Ascending aorta (tissue), 2 donors: ENCODE measurements around the gene ACP7. TPM values are rescaled to one million over a fixed set of nuclear protein-coding genes. Genes with fewer than 3 reads are reported as not detected.

Source experiments
- DNase-seq, 2 donors: peaks; one replicate each; pipeline ENCODE4 v3.0.0-alpha.2; 2019; ENCODE audit warnings: low spot score in 2 of 2
- H3K27ac ChIP-seq, 2 donors: fragments of 200-600 bp; sonication (generic); one replicate each; pipeline ENCODE4 v1.5.1; 2016 to 2017; ENCODE audit warnings: mild to moderate bottlenecking in 1 of 2
- H3K27me3 ChIP-seq: fragments of 200-600 bp; sonication (generic); one replicate; pipeline ENCODE4 v1.5.1; 2017
- H3K36me3 ChIP-seq, 2 donors: fragments of 200-600 bp; sonication (generic); one replicate each; pipeline ENCODE4 v1.5.1; 2016
- H3K4me1 ChIP-seq, 2 donors: fragments of 200-600 bp; sonication (generic); one replicate each; pipeline ENCODE4 v1.5.1; 2016 to 2017; ENCODE audit warnings: mild to moderate bottlenecking in 1 of 2
- H3K4me3 ChIP-seq, 2 donors: fragments of 200-600 bp; sonication (generic); one replicate each; pipeline ENCODE4 v1.5.1; 2016 to 2017; ENCODE audit warnings: mild to moderate bottlenecking in 1 of 2
- H3K9me3 ChIP-seq, 2 donors: fragments of 200-600 bp; sonication (generic); one replicate each; pipeline ENCODE4 v1.5.1; 2016
- intact Hi-C: fragments of 100-400 bp; cut with DNase I; formaldehyde crosslinking; loops from one replicate; pipeline ENCODE4 v1.15.1; 2023
- total RNA-seq: library from RNA; depleted of rRNA; stranded (reverse); fragments of >200 nt; gene quantifications from one replicate; pipeline ENCODE4 v1.1.0, GENCODE V29; 2016
- TF ChIP-seq, protein P1 (sequence below), 3 experiments: fragments of 200-600 bp in 2 of 3; fragments of 450-650 bp in 1 of 3; sonication (generic) in 2 of 3; IDR thresholded peaks; one replicate each; pipeline ENCODE4 v1.5.1; 2016 to 2019; ENCODE audit warnings: antibody characterized with exemption in 3 of 3, mild to moderate bottlenecking in 1 of 3, moderate library complexity in 1 of 3

Gene ACP7
- total RNA-seq, 1 donor from 2014 or later, result not detected

DNA sequence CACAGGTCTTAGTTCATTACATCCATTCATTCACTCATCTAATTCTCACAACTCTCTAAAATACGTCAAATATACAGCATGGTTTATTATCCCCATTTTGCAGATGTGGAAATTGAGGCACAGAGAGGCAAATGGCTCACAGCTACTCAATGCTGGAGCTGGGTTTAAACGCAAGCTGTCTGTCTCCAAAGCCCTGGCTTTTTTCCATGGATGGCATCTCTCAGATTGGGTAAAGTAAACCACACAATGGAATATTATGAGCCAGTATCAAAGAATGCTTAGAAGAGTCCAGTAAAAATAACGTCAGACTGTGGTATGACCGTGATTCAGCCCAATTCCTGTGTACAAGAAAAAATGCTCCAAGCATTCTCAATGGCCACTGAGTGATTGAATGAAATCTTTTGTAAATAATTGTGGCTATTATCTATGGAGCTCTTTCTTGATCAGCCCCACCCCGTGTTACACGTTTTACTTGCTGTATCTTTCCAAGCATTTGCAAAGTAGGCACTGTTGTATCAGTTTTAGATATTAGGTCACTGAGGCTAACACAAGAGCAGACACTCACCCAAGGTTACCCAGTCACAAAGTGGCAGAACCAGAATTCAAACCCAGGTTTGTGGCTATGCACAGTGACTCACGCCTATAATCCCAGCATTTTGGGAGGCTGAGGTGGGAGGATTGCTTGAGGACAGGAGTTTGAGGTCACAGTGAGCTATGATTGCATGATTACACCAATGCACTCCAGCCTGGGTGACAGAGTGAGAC lies 5.5 kb upstream of the ACP7 start:
- Histone ChIP-seq H3K9me3 (no peaks in the 10 kb centered on the region), H3K4me3 (no peak overlapping the region), H3K36me3 (no peaks in the 10 kb centered on the region), H3K27ac (no peak overlapping the region), H3K27me3 (peaks cover 3% of the 10 kb centered on the region), H3K4me1 (no peaks in the 10 kb centered on the region)
- no peak for DNase-seq
- TF ChIP-seq, protein P1, sequence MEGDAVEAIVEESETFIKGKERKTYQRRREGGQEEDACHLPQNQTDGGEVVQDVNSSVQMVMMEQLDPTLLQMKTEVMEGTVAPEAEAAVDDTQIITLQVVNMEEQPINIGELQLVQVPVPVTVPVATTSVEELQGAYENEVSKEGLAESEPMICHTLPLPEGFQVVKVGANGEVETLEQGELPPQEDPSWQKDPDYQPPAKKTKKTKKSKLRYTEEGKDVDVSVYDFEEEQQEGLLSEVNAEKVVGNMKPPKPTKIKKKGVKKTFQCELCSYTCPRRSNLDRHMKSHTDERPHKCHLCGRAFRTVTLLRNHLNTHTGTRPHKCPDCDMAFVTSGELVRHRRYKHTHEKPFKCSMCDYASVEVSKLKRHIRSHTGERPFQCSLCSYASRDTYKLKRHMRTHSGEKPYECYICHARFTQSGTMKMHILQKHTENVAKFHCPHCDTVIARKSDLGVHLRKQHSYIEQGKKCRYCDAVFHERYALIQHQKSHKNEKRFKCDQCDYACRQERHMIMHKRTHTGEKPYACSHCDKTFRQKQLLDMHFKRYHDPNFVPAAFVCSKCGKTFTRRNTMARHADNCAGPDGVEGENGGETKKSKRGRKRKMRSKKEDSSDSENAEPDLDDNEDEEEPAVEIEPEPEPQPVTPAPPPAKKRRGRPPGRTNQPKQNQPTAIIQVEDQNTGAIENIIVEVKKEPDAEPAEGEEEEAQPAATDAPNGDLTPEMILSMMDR (IDR thresholded peaks at IDR 0.05), result no peak
- intact Hi-C loops, result no loop called here

DNA sequence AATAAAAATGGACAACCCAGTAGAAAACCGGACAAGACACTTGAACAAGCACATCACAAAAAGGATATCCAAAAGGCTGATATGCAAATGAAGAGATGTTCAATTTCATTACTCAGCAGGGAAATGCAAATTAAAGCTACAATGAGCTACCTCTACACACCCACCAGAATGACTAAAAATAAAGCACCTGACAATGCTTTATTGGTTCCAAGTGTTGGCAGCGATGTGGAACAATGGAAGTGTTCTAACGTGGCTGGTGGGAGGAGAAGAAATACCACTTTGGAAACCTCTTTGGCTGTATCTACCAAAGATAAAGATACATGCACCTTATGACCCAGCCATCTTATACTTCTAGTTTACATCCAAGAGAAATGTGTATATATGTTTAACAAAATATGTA lies 3.7 kb upstream of the ACP7 start:
- no peaks in the 10 kb centered on the region for H3K36me3 ChIP-seq
- H3K27me3 ChIP-seq, result peaks cover 19% of the 10 kb centered on the region
- intact Hi-C loops, result no loop called here

DNA sequence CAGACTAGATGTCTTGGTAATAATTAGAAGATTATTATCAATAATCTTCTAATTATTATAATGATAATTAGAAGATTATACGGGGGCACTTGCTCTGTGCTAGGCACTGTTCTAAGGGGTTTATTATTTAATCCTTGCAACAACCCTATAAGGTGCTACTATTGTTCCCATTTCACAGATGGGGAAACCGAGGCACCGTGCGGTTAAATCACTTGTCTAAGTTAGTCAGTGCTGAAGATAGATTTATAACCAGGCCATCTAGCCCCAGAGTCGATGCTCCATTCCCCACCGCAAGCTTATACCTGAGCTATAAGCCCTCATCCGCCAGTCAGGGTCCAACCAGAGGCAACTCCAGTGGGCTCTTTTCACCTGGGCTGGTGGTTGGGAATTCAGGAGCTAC lies 2.0 kb upstream of the ACP7 start:
- H3K4me1 ChIP-seq, result peaks cover 0 to 6% of the 10 kb centered on the region in 2 donors
- DNase-seq, result no peak
- no peaks in the 10 kb centered on the region for H3K36me3 ChIP-seq
- no peaks in the 10 kb centered on the region for H3K9me3 ChIP-seq
- TF ChIP-seq, protein P1 (IDR thresholded peaks at IDR 0.05), result no peak
- peaks cover 19% of the 10 kb centered on the region for H3K27me3 ChIP-seq
- intact Hi-C loops, result no loop called here
- H3K27ac ChIP-seq, result no peak overlapping the region
- no peak overlapping the region for H3K4me3 ChIP-seq

More for the DNA sequence above, 3.7 kb upstream of the ACP7 start:
- TF ChIP-seq, protein P1 (IDR thresholded peaks at IDR 0.05), result no peak
- no peaks in the 10 kb centered on the region for H3K9me3 ChIP-seq
- H3K4me3 ChIP-seq, result no peak overlapping the region
- H3K27ac ChIP-seq, result no peak overlapping the region
- peaks cover 0 to 6% of the 10 kb centered on the region in 2 donors for H3K4me1 ChIP-seq
- no peak for DNase-seq

DNA sequence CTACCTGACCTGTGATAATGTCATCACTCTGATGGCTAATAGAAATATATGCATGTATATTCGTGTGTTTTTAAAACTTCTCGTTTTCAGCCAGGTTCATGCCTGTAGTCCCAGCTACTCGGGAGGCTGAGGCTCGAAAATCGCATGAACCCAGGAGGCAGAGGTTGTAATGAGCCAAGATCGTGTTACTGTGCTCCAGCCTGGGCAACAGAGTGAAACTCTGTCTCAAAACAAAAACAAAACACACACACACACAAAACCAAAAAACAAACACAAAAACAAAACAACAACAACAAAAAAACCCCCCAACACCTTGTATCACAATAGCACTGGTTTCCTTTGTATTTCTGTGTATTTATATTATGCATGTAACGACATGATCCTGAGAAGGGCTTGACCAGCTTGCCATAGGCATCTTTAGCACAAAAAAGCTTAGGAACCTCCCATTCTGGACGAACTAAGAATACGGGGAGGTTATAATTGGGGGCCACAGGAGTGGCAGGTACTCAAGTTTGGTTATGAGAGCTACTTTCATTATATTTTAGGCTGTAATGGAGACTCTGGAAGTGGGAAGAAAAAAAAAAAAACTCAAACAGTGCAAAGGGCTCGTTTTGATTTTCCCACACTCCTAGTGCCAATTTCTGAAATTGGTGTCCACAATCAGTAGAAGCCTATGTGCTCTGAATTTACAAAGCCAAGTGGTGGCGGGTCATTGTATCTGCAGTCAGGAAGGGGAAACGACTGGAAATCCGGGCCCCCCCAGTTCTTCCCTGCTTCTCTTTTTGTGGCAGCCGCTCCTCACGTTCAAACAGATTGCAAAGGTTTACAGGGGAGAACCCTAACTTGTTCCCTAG lies 1.2 kb upstream of the ACP7 start:
- intact Hi-C loops, result no loop called here
- Histone ChIP-seq H3K4me3 (peak overlapping the region in 1 of 2 donors; percentile 16), H3K27me3 (peaks cover 19% of the 10 kb centered on the region), H3K4me1 (peaks cover 0 to 6% of the 10 kb centered on the region in 2 donors), H3K27ac (no peak overlapping the region), H3K9me3 (no peaks in the 10 kb centered on the region), H3K36me3 (no peaks in the 10 kb centered on the region)
- TF ChIP-seq, protein P1 (IDR thresholded peaks at IDR 0.05), result no peak
- DNase-seq, result no peak

DNA sequence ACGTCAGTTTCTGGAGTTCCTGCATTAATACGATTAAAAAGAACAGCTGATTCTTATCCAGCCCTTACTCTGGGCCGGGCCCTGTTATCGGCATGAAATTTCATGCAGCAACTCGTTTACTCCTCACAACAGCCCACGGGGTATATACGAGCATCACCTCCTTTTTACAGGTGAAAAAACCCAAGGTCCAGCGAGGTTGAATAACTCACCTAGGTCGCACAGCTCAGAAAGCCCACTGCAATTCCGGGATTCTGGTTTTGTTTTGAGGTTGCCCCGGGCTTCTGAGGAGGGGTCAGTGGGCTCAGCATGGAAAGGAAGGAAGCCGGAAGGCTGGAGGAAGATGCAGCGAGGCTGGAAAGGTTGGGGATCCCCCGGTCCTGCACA lies 577 bp upstream of the ACP7 start:
- H3K36me3 ChIP-seq, result no peaks in the 10 kb centered on the region
- TF ChIP-seq, protein P1 (IDR thresholded peaks at IDR 0.05), result no peak
- H3K9me3 ChIP-seq, result no peaks in the 10 kb centered on the region
- H3K27ac ChIP-seq, result no peak overlapping the region
- peaks cover 0 to 6% of the 10 kb centered on the region in 2 donors for H3K4me1 ChIP-seq
- H3K27me3 ChIP-seq, result peaks cover 19% of the 10 kb centered on the region
- intact Hi-C loops, result no loop called here
- no peak for DNase-seq
- peak overlapping the region in 1 of 2 donors; percentile 16 for H3K4me3 ChIP-seq
